IPS-11a (cell line): ENCODE data around the gene ARHGAP35.

ENCODE experiments used
- H3K4me3 ChIP-seq: one replicate; pipeline ENCODE4 v1.5.1; 2013; ENCODE audit warnings: low read depth, low read length, control low read depth

Gene ARHGAP35

DNA sequence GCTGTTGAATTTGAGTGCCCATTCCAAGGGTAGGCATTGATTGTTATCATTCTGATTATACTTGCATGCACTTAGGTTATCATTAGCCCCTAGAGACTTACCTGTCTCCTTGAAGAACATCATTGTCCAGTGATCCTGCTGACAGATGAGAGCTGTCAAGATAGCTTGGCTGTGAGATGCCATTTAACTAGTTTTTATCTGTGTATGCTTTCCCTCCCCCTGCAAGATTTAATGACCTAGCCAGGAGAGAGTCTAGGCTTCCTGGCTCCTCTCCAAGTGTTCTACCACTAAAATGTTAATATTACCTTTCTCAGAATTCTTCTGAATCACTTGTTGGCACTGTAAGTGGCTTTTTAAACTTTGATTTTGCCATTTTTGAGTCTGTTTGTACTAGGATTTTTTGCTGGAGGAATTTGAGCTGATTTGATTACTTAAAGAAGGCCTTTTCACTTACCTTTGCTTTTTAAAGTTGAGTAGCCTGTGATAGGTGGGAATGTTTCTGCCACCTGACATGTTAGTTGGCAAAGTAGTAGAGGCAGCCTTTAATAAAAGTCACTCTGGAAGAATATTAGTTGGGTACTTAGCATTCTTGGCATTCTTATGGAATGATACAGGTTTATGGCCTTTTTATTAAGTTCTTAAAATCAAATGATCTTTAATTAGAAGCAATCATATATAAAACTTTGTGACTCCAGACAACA lies 41.1 kb downstream of the ARHGAP35 start:
- H3K4me3 ChIP-seq = no peak overlapping the region

DNA sequence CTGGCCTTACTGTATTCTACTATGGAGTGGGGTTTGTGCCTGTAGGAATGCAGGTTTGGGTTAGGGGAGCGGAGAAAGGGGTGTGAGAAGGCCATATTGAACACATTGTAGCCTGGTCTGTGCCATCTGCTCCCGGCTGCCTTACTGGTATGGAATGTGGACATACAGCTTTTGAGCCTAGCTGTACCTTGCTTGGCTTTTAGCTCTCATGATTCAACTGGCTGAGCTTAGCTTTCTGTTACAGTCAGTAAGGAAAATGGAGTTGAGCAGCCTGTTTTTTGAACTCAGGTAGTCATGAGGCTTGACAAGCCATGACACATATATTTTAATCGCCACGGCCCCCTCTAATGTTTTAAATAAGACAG lies 41.6 kb downstream of the ARHGAP35 start:
- H3K4me3 ChIP-seq = no peak overlapping the region

DNA sequence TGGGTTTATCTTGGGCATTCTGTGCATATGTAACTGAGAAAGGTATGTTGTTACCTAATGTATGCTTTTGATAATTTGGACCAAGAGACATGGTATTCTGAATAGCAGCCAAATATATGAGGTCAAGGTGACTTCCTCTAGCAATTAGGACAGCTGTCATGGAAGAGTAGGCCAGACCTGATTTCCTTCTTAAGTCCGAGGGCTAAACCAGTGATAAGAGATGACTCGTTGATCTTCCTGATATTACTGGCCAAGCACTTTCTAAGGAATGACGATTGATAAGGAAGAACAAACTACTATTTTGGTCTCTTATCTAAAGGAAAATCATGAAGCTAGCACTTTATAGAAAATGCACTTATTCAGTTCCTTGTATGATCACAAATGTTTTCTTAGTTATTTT lies 42.7 kb downstream of the ARHGAP35 start:
- no peak overlapping the region for H3K4me3 ChIP-seq

DNA sequence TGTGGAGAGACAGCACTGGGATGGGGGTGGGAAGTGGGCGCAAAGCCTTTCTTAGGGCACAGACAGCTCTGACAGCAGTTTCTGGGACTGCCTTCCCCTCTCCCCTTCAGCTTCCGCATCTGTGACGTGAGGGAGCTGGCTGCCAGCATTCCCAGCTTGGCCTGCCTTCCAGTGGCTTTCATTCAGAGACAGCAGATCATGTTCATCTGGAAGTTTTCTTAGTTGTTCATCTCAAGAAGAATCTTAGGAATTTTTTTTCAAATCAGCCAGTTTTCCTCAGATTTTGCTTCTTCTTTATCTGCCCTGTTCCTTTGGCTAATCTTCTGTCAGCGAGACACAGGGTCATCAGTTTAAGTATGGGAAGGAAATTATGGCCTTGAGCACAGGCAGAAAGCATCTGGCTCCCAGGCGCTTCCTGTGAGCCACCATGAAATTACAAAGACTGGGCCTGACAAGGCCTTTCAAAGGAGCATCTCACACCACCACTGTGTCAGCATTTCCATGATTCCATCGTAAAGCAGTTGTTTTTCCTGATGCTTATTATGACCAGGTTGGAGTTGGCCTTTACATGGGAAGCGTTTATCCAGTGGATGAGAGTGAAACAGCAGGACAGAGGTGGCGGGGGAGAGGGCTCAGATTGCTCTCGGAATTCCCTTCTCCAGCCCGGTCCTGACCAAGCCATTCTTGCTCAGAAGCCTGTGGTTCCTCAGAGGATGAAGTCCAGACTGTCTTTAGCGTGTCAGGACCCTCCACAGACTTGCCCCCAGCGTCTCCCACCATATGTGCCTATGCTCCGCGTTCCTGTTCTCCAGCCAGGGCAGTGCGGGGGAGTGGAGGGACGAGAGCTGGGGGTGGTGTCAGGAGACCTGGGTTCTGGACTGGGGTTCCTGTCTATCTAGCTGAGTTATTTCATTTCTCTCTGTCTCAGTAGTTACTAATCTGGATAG lies 43.6 kb downstream of the ARHGAP35 start:
- no peak overlapping the region for H3K4me3 ChIP-seq

DNA sequence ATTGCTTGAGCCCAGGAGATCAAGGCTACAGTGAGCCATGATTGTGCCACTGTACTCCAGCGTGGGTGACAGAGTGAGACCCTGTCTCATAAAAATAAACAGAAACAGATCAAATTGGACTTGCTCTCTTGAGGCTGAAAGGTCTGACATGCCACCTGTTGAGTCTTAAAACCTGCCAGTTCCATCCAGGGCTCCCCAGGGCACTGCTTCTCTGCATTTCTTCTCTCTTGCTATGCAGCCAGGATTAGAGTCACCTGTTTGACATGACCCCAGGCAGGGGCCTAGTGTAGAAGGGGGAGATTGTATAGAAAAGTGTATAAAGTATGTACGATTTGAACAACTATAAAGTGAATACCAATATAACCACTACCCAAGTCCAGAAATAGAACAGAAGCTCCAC lies 45.4 kb downstream of the ARHGAP35 start:
- H3K4me3 ChIP-seq = no peak overlapping the region

DNA sequence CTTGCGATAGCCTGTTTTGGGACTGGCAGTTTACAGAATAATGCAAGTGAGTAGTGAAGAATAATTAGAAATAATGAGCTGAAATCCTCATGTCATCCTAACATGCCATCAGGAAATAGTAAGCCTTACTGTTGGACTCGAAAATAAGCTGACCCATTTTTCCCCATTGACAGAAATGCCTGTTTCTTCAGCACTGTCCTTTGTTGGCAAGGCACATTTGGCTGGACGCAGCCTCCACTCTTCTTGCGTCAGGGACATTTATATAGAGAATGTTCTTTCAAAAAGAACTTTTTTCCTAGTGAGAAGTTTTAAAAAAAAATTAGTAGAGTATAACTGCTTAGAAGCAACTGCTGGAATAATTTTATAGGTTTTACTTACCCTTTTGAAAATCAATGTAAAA lies 47.1 kb downstream of the ARHGAP35 start:
- H3K4me3 ChIP-seq = no peak overlapping the region

DNA sequence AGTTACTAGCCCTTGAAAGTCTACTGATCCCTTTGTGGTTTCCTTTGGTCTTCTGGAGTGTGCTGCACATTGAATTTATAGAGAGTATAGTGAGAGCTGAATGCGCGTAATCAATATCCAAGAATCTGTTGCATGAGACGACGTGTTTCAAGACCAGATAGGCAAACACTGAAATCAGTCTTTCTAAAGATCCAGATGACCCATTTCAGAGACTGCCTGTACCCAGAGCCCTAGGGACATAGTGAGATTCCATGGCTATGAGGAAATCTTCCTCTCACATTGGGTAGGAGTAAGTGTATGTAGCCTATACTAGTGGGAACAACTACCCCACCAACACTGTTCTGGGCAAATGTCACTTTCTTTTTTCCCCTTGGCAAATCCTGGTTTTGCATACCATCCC lies 48.6 kb downstream of the ARHGAP35 start:
- H3K4me3 ChIP-seq = no peak overlapping the region
